Measurements from ENCODE around the gene ZDHHC22. TPM values are rescaled to one million over a fixed set of nuclear protein-coding genes. Genes with fewer than 3 reads are reported as not detected.

The ZDHHC22 gene
- total RNA-seq, 1 experiment from 2014 or later = 11.3 TPM

DNA sequence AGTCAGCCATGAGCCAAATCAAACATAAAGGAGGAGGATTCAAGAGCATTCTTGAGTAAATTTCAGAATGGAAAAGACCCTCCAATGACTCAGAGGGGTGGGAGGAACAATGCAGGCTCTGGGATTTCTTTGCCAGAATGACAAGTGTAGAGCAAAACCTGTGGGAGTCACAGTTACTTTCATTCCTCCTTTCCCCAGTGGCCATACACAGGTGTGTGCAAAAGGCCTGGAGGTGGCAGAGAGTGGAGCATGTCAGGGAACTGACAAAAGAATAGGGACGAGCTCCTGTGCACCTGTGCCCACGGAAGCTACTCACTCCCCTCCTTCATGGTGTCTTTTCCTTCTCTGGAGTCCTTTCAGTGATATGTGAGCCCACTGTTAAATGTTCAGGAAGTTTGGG lies 52.9 kb downstream of the ZDHHC22 start:
- Histone ChIP-seq H3K4me1 (ENCODE audit: insufficient read depth, low read length) (peaks cover 10% of the 10 kb centered on the region; the same call in 1 of the 2 replicates), H2BK20ac (ENCODE audit: low read depth, low read length, poor library complexity, severe bottlenecking) (no peak overlapping the region), H2BK120ac (ENCODE audit: low read depth, low read length, poor library complexity, severe bottlenecking) (no peak overlapping the region), H2BK15ac (ENCODE audit: low read depth, low read length) (no peak overlapping the region), H4K8ac (replicated peaks; ENCODE audit: insufficient read length, low read depth, low read length) (no peak overlapping the region), H4K91ac (ENCODE audit: insufficient read length, low read depth, low read length) (no peak overlapping the region), H3K9me3 (ENCODE audit: control insufficient read depth, low read depth, low read length) (peaks cover 10% of the 10 kb centered on the region), H3K27ac (ENCODE audit: insufficient read length, low read depth, low read length) (no peak overlapping the region), H3K79me2 (ENCODE audit: insufficient read depth, low read length) (no peaks in the 10 kb centered on the region), H3K23me2 (ENCODE audit: insufficient read length, low read depth, low read length, poor library complexity, severe bottlenecking) (no peaks in the 10 kb centered on the region), H3K56ac (ENCODE audit: insufficient read length, low read depth, low read length) (no peak overlapping the region), H3K23ac (ENCODE audit: insufficient read length, low read depth, low read length) (no peak overlapping the region), H3T11ph (ENCODE audit: low read length) (peak overlapping the region; percentile 13), H2BK5ac (ENCODE audit: insufficient read length, low read length) (no peak overlapping the region), H3K79me1 (ENCODE audit: insufficient read depth, low read depth, low read length, poor library complexity, severe bottlenecking) (no peaks in the 10 kb centered on the region), H4K5ac (ENCODE audit: insufficient read length, low read depth, low read length) (no peak overlapping the region), H2BK12ac (ENCODE audit: insufficient read length, low read depth, low read length) (no peak overlapping the region), H3K14ac (ENCODE audit: insufficient read depth, low read length) (0 out of 2 replicates have a peak overlapping the region, but pooled peaks have one; percentile 9), H4K20me1 (ENCODE audit: control insufficient read depth, insufficient read depth, insufficient read length) (no peaks in the 10 kb centered on the region), H3K27me3 (ENCODE audit: insufficient read depth, low read length) (no peaks in the 10 kb centered on the region), H2AK5ac (ENCODE audit: insufficient read length, low read length) (no peak overlapping the region), H2AFZ (ENCODE audit: low read length) (no peak overlapping the region), H3K4me2 (ENCODE audit: insufficient read depth, insufficient read length, low read length) (no peak overlapping the region), H3K9ac (ENCODE audit: extremely low read depth, insufficient read length, low read length) (no peak overlapping the region), H3K4ac (ENCODE audit: low read depth, low read length) (no peak overlapping the region), H3K18ac (ENCODE audit: insufficient read length, low read depth, low read length) (peak overlapping the region; percentile 24)
- peaks cover 7 to 15% (median 8%) of the 10 kb centered on the region in 3 experiments for H3K36me3 Mint-ChIP-seq (ENCODE audit: insufficient read depth in 1 of 3, low read depth in 3 of 3)
- peaks cover 14 to 20% of the 10 kb centered on the region in 2 experiments for H3K9me3 Mint-ChIP-seq
- H3K27ac Mint-ChIP-seq = peak overlapping the region; percentile 58 to 98 (median 96); a peak in 5 of 7 replicates
- H3K4me3 Mint-ChIP-seq = peak overlapping the region in 1 of 2 experiments; percentile 27; a peak in 1 of 5 replicates
- no peak for DNase-seq
- TF ChIP-seq, protein P1, sequence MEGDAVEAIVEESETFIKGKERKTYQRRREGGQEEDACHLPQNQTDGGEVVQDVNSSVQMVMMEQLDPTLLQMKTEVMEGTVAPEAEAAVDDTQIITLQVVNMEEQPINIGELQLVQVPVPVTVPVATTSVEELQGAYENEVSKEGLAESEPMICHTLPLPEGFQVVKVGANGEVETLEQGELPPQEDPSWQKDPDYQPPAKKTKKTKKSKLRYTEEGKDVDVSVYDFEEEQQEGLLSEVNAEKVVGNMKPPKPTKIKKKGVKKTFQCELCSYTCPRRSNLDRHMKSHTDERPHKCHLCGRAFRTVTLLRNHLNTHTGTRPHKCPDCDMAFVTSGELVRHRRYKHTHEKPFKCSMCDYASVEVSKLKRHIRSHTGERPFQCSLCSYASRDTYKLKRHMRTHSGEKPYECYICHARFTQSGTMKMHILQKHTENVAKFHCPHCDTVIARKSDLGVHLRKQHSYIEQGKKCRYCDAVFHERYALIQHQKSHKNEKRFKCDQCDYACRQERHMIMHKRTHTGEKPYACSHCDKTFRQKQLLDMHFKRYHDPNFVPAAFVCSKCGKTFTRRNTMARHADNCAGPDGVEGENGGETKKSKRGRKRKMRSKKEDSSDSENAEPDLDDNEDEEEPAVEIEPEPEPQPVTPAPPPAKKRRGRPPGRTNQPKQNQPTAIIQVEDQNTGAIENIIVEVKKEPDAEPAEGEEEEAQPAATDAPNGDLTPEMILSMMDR (conservative IDR thresholded peaks at IDR 0.05) = no peak
- peaks cover 2% of the 10 kb centered on the region; the same call in 1 of the 2 replicates for H3K27me3 Mint-ChIP-seq (ENCODE audit: low read depth)
- WGBS (ENCODE audit: extremely low coverage, insufficient read length, low lambda C conversion rate) = no CpG with 5 or more reads among the region's 2 CpGs
- peaks cover 46 to 49% of the 10 kb centered on the region in 2 experiments for H3K4me1 Mint-ChIP-seq

Measured in H9 (cell line).